HG03066 (cell line): Measurements from ENCODE around the gene ABHD5.

Source experiments
- ATAC-seq: cut with Tn5 transposase; IDR thresholded peaks from one replicate; pipeline ENCODE4 v1.9.1; 2021; ENCODE audit warnings: low read depth; ENCODE audit not compliant: unreplicated experiment

ABHD5 gene

DNA sequence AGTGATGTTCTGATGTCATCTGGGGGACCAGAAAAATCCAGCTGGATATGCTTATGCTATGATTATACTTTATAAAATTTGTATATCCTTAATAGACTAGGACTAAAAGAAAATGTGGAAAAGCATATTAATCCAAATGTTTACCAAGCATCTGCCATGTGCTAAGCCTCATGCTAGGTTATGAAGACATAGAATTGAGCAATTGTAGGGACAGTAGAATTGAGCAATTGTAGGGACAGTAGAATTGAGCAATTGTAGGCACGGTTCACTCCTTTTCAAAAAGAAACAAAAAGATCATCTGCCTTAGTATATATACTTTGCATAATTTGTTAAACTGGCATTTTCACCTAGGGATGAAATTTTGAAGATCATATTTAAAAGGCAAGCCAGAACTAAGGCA is 18.3 kb downstream of the ABHD5 start:
- ATAC-seq: no peak

DNA sequence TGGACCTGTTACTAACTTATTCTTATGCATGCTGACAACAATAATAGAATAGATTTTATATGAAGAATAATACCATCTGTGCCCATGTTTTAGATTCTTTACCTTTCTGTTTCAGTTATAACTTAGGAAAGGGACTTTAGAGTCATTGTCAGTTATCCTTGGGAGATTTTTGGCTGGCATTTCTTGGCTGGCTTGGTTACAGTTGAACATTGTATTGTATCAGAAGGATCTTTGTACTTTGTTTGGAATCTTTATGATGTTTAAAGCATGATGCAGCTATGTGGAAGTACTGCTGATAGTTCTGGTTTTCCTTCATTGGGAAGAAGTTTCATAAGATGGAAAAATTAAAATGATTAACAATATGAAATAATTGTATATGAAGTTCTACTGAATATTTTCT is 19.9 kb downstream of the ABHD5 start:
- no peak for ATAC-seq

DNA sequence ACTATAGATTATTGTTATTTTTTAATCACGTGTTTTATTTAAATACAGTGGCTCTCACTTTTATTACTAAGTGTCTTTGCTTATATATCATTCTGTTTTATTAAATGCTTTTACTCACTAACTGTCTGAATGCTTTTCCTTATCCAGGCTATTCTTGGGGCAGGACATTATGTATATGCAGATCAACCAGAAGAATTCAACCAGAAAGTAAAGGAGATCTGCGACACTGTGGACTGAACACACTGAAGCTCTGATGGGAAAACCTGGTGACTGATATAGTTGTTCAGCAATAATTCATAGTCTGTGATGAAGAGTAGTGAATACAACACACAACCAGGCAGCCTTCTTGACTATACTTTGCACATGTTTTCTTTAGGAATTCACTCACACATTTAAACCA is 27.6 kb downstream of the ABHD5 start:
- no peak for ATAC-seq

DNA sequence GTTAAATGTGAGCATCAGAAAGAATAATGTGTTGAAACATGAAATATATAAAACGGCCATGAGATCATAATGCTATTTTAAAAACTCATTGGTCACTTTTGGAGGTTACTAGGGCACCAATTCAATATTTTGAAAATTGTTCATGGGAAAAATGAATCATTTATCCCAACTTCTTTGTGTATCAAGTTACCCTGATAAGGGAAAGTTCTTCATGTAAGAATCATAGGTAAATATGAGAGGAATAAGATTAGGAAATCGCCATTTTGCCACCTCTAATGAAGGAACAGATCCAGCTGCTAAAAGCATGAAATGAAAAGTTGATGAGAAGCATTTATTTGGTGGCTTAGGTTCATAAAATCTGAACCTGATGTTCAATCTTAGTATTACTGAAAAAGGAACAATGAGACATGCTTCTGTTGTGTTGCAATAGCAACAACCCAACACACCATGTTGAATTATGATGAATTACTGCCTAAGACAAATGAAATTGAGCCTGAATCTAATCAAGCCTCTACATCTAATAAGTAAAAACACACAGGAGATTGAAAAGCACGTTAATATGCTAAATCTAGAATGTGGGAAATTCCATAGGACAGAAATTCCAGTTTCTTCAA is 32.5 kb downstream of the ABHD5 start:
- no peak for ATAC-seq

DNA sequence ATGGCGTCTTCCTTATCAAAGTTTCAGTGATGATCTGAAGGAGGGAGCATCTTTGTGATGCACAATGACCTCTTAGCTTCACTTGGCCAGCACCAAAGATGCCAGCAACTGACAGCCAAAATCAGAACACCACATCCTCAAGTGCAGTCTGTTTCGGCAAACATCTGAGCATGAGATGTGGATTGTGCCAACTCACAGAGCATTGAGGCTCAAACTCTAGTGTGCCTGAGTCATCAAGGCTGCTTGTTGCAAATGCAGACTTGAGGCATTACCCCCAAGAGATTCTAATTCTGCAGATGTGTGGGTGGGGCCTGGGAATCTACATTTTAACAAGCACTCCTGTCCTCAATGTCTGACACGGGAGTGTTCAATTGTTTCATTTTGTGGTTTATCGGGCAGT is 35.8 kb downstream of the ABHD5 start:
- no peak for ATAC-seq

DNA sequence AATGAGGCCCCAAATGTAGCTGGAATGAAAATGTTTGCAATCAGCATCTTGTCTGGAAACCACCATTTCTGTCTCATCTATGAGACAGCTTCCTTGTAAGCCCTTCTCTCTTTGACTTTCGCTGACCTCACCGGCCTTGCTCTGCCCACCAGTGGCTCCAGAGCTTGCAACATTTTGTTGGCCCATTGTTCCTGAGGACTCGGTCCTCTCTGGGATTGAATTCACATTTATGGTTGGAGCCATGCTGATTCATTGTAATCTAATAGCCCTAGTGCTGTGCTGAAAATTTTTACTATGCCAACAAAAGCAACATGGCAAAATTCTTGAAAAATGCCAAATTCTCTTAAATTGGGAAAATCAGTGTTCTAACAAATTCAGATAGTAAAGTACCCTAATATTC is 37.2 kb downstream of the ABHD5 start:
- no peak for ATAC-seq

DNA sequence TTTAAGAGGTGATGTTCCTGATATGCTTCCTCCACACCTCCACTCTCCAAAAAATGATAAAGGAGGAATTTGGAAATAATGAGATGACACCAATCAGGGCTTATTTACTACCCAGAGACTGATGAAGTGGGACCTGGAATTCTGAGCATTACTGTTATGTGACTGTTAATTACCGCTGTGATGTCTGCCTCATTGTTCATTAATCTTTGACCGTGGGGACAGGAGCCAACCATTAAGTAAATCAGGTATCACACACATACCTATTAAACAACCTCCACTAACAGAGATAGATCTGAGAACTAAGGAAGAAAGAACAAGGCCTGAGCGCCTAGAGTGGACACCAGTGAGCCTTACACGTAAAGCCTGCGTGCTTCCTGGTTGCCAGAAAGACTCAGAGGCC is 37.7 kb downstream of the ABHD5 start:
- ATAC-seq: no peak

DNA sequence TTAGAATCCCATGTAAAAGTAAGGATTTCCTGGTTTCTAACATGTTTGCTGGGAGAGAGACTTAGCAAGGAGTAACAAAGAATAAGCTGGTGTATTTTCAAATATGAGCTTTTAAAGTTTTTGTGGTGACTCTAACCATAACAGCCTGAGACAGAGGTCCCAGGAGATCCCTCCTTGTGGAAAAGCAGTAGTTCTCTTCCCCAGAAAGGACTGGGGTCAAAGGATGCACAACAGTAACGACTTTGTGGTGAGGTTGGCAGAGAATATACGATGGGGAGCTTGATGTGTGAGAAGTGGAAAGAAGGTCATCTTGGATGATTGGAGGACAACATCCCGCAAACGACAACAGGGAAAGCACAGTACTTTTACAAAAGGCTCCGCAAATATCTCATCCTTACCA is 38.2 kb downstream of the ABHD5 start:
- ATAC-seq: no peak

DNA sequence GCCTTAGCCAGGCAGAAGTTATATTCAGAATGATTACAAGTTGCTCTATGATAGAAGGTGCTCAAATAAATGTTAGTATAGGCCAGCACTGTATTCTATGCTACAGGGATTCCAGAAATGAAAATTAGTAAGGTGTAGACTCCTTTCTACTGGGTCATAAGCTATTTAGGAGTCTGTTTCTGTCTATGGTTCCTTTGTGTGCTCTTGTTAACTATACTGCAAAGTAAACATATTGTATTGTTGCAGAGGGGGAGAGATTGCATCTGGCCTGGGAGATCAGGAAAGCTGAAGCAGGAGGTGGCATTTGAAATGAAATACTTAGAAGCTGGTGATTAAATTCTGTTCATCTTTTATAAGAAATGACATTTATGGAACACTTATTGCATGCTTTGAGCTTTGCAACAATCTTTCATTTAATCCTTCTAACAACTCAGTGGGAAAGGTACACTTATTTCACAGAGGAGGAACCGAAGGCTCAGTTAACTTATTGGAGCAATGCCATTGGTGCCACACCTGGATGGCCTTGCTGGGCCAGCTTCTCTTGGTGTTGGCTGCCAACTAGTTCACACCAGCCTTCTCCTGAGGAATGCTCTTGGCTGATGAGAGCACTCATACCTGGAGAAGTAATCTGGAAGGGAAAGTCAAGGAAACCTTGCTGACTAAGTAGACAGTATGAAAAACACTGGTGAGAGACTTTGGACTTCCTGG is 39.1 kb downstream of the ABHD5 start:
- no peak for ATAC-seq

DNA sequence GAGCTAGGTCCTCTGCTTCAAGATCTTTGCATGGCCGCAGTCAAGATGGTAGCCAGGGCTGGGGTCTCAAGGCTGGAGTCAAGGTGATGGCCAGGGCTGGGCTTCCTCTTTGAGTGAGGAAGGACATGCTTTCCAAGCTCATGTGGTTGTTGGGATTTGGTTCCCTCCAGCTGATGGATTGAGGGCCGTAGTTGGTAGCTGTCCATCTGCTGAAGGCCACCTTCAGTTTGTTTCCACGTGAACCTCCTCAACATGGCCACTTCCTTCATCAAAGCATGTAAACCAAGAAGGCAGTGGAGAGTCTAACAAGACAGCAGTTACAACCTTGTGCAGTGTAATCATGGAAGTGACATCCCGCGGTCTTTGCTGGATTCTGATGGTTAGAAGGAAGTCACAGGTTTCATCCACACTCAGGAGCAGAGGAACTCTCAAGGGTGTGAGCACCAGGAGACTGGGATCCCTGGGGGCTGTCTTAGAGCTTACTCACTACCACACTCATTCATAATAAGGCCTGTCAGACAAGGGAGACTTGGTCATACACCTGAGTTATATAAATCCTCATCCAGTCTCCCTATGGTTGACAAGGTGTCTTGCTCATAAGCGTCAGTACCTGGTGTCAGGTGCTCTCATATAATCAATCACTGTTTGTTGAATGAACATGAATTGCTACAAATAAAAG is 42.1 kb downstream of the ABHD5 start:
- ATAC-seq: no peak

DNA sequence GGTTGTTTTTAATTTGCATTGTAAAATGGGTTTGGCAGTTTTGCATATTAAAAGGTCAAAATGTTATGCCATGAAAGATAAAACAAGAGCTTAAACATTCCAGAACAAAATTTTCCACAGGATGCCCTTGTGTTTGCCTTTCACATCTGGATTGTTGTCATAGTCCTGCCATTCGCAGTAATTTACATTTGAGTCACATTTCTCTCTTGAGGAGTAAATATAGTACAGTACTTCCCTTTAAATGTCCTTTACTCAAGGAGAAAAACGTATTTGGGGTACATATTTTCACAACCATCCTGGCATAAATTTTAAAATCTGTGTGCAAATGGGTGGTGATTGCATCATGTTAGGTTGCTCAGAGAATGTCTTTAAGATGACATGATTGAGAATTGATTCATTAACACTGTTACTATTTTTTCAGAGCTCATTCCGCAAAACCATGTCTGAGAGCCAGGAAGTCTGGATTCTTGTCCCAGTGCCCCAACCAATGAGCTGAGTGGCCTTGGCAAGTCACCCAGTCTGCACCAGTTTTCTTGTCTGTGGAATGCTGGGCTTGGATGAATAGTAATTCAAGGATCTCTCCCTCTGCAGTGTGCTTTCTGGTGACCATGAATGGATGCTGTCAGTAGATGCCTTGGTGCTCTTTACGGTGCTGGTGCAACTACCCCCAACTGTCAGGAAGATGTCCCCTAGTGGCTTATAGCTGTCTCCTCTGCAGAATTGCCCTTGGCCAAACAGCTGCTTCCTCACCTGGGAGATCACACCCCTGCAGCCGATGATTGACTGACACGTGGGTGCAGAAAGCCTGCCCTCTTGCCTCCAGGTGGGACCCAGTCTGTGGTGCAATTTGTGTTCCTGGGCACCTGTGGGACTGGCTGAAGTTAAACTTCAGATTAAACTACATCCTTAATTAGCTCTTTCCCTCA is 43.0 kb downstream of the ABHD5 start:
- ATAC-seq: no peak

DNA sequence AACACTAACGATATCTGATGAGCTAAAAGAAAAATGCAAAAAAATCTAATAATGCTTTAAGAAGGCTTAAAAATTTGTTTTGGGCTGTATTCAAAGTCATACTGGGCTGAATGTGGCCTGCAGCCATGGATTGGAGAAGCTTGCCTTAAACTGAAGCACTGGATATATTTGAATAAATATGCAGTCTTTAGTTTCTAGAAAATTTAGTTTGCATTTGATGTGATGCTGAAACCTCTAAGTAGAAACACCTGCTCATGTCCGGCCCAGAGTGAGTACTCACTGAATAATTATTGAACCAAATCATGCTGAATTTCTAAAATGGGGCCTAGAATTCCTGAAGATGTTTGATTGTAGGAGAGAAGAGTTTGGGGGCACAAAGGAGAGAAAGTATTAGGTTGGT is 43.9 kb downstream of the ABHD5 start:
- ATAC-seq: no peak

DNA sequence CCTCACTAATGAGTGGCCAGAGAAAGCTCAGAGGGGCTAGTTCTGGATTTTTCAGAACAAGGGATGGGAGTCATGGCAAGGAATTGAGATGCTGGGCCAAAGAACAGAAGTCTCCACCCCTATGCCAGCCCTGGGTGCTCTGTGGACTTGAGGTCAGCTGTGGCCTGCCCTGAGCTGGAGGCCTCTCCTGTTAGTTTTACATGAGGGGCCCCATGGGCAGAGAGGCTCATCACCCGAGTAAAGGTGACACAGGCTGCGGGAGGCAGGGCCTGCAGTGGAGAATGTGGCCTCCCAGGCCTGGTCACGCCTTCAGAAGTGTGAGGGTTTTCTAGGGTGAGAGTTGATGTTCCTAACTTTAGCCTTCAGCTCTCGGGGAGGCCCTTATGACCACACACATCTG is 44.9 kb downstream of the ABHD5 start:
- ATAC-seq: no peak

DNA sequence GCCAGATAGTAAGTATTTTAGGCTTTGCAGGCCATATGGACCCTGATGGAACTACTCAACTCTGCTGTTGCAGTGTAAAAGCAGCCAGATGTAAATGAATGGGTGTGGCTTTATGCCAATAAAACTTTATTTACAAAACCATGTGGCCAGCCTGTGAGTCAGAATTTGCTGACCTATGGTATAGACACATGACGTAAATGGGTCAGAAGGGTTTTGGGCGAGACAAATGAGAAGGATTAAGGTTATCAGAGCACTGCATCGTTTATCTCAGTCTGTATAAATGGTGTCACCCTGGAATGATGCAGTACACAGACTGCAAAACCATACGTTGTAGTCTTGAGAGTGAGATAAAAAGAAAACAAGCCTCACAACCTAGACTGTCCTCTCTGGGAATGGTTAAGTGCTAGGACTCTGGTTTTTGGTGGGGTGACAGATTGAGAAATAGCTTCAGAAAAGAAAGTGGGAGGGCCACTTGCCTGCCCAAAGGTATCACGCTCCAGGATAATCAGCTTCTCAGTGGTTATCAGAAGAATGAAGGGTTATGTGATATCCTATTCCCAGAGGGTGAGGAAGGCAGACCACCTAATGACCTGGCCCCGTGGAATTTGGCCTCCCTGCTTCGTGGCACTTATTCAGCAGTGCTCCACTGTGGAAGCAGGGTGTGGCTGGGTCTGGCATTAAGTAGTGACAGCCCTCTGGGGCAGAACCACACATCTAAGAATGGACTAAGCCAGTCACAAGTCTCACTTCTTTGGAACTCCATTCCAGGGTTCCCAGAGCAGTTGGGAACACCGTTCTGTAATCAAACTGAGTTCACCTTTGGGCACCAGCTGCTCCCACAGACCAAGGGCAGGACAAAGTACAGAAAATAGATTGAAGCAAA is 46.1 kb downstream of the ABHD5 start:
- no peak for ATAC-seq

DNA sequence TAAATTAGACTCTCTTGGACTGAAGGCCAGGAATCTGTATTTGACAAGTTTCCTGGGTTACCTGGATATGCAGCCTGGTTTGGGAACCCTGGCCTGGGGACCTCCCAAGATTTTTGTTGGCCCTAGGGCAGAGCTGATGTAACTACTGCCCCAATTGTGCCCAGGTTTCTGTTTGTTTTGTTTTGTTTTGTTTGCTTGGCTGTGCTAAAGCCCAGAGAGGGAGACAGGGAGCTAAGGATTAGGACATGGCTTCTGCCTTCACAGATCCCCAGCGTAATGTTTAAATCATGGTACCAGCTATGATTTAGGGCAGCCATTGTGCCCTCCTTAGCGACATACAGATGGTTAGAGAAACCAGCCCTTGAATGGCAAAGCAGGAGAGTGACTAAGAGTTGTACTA is 47.6 kb downstream of the ABHD5 start:
- ATAC-seq: no peak

DNA sequence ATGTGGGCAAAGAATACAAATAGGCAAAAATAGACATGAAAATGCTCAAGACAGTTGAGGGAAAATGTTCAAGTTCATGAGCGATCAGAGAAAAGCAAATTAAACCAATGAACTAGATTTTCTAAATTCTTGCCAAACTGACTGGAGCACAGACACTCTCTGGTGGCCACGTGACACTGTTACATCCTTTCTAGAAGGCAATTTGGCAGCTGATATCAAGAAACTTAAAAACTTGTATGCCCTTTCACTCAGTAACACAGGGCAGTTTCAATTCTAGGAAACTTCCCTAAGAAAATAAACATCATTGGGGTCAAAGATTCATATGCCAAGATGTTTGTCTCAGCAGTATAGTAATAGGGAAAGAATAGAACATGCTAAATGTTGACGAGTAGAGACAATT is 52.2 kb downstream of the ABHD5 start:
- ATAC-seq: no peak

DNA sequence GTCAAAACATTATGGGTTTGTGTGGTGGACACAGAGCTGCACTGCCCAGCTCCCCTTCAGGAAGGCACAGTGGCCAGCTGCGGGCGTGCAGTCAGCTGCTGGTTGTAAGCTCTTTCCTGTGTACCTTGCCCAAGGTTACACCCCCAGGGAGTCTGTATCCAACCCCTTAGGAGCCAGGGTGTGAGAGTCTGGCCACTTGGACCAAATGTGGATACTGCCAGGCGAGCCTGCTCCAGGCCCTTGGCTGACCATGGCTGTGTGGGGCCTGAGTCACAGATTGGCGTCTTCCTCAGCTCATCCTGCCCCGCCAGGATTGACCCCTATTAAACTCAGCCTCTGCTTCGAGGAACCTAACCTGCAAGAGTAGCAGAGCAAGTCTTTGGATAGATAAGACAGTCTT is 56.9 kb downstream of the ABHD5 start:
- no peak for ATAC-seq

DNA sequence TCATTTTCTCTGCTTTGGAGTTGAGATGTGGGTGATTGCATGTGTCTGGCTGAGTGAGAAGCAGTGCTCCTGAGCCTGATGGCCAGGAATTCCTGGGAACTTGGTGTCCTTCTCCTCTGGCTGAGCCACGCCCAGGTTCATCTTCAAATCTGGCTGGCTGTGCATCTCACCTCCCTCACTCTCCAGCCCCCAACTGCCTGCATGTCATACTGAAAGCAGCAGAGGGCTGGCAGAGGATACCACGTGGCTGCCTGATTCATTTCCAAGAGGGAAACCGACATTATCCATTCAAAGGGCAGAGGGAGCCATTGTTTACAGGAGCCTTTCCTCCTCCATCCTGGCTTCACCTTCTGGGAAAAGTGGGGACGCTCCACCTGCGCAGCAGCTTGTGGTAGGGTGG is 57.4 kb downstream of the ABHD5 start:
- ATAC-seq: no peak

DNA sequence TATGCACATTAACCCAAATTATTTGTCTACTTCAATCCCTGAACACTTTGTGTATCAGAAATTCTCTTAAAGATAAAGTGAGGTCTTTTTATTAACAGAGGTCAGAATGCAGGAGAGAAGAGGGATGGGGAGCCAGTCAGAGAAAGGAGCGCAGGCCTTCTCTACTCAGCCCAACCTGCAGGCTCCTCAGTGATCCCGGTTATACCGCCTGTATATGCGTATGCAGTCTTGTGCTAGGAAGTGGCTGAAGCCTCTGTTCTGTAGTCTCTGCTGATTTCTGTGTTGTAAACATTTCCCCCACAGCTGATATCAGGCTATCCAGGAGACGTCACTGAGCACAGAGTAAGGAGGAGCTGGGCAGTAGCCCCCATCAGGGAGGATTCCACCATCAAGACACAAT is 57.9 kb downstream of the ABHD5 start:
- no peak for ATAC-seq

DNA sequence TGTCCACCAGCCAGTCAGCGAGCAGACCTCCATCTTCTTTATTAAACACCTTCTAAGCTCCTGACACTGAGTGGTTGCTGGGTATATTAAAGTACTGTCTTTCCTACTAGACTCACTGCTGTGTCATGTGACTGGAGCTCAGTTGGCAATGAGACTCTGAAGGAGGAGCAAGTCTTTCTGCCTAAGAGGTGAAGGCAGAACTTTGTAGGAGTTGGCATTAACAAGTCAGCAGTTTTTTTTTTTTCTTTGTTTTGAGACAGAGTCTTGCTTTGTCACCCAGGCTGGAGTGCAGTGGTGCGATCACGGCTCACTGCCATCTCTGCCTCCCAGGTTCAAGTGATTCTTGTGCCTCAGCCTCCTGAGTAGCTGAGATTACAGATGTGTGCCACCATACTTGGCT is 62.2 kb downstream of the ABHD5 start:
- no peak for ATAC-seq
